ENCODE data around the gene TNKS1BP1. TPM values are rescaled to one million over a fixed set of nuclear protein-coding genes. Genes with fewer than 3 reads are reported as not detected.
A peak's percentile ranks its signal among the peaks of the same experiment; 100 is the strongest.

TNKS1BP1 gene
- total RNA-seq, 2 donors from 2014 or later = 3.0 to 3.2 TPM

- no peak overlapping the region for H3K27ac Mint-ChIP-seq
- no peaks in the 10 kb centered on the region for H3K36me3 Mint-ChIP-seq
- H3K4me1 Mint-ChIP-seq (ENCODE audit: low read depth in 2 of 2) = peaks cover 0 to 2% of the 10 kb centered on the region in 2 donors
- ATAC-seq (no peak), DNase-seq (ENCODE audit: low spot score) (peak; percentile 23)
- H3K27me3 Mint-ChIP-seq = peaks cover 9% of the 10 kb centered on the region in 2 donors
- no peak overlapping the region for H3K4me3 Mint-ChIP-seq
- no peaks in the 10 kb centered on the region for H3K9me3 Mint-ChIP-seq
Measured at GRCh38 chr11:57359896-57360690, 35.3 kb upstream of the TNKS1BP1 start.

- H3K27me3 Mint-ChIP-seq = peaks cover 9 to 14% of the 10 kb centered on the region in 2 donors
- peaks cover 4 to 7% of the 10 kb centered on the region in 2 donors for H3K4me1 Mint-ChIP-seq (ENCODE audit: low read depth in 2 of 2)
- DNase-seq (ENCODE audit: low spot score) (no peak), ATAC-seq (no peak)
- H3K36me3 Mint-ChIP-seq = no peaks in the 10 kb centered on the region
- no peak overlapping the region for H3K4me3 Mint-ChIP-seq
- no peak overlapping the region for H3K27ac Mint-ChIP-seq
- H3K9me3 Mint-ChIP-seq = no peaks in the 10 kb centered on the region
Measured at GRCh38 chr11:57359396-57359795, 34.6 kb upstream of the TNKS1BP1 start.

DNA sequence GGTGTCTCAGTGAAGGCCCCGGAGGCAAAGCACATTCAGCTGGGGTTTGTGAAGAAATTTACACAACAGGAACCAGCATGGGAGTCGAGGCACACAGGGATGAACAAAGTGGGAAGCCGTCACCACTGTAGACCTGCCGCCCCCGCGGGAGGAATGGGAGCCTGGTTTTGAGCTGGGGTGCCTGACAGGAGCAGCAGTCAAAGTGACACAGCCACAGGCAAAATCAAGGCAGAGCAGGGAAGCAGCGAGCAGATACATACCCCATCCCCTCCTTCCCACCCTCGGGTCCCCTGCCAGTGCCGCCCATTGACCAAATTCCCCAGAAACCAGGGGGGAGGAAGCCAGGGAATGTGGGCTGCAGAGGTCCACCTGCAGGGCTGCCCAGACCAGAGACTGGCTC lies 34.2 kb upstream of the TNKS1BP1 start:
- Mint-ChIP-seq H3K27ac (no peak overlapping the region), H3K36me3 (no peaks in the 10 kb centered on the region), H3K4me3 (no peak overlapping the region), H3K4me1 (ENCODE audit: low read depth in 2 of 2) (peaks cover 6 to 8% of the 10 kb centered on the region in 2 donors), H3K27me3 (peaks cover 7 to 17% of the 10 kb centered on the region in 2 donors), H3K9me3 (no peaks in the 10 kb centered on the region)
- DNase-seq (ENCODE audit: low spot score) (peak; percentile 51), ATAC-seq (no peak)

GRCh38 chr11:57358543-57358961 lies 33.8 kb upstream of the TNKS1BP1 start:
- Mint-ChIP-seq H3K4me3 (no peak overlapping the region), H3K27ac (no peak overlapping the region), H3K4me1 (ENCODE audit: low read depth in 2 of 2) (peaks cover 6 to 8% of the 10 kb centered on the region in 2 donors), H3K36me3 (no peaks in the 10 kb centered on the region), H3K9me3 (no peaks in the 10 kb centered on the region), H3K27me3 (peaks cover 6 to 17% of the 10 kb centered on the region in 2 donors)
- ATAC-seq = no peak
- DNase-seq (ENCODE audit: low spot score) = peak; percentile 23

GRCh38 chr11:57357856-57358255 lies 33.1 kb upstream of the TNKS1BP1 start:
- Mint-ChIP-seq H3K27me3 (peaks cover 9 to 17% of the 10 kb centered on the region in 2 donors), H3K27ac (no peak overlapping the region), H3K4me1 (ENCODE audit: low read depth in 2 of 2) (peaks cover 6 to 8% of the 10 kb centered on the region in 2 donors), H3K36me3 (no peaks in the 10 kb centered on the region), H3K9me3 (no peaks in the 10 kb centered on the region), H3K4me3 (no peak overlapping the region)
- no peak for ATAC-seq
- DNase-seq (ENCODE audit: low spot score) = peak; percentile 28

GRCh38 chr11:57357310-57357709 lies 32.6 kb upstream of the TNKS1BP1 start:
- no peaks in the 10 kb centered on the region for H3K9me3 Mint-ChIP-seq
- H3K27ac Mint-ChIP-seq = no peak overlapping the region

DNA sequence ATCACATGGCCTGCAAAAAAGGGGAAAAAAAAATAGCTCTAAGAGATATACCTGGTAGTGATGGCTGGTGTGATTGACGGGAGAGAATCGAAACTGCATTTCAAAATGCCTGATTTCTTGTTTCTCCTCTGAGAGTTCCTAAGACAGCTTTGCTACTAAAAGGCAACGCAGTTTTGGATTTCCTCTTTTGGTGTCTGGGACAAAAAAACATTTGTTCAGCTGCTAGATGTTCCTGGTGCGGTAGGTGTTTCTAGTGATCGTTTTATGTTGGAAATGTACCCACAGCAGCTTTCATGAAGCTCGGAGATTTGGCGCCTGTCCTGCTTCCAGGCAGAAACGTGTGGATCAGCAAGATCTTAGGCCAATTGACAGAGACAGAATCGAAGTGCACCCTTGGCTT lies 31.5 kb upstream of the TNKS1BP1 start:
- no peak overlapping the region for H3K4me3 Mint-ChIP-seq
- peaks cover 6 to 8% of the 10 kb centered on the region in 2 donors for H3K4me1 Mint-ChIP-seq (ENCODE audit: low read depth in 2 of 2)
- H3K9me3 Mint-ChIP-seq = no peaks in the 10 kb centered on the region
- DNase-seq (ENCODE audit: low spot score) (no peak), ATAC-seq (no peak)
- no peak overlapping the region for H3K27ac Mint-ChIP-seq
- H3K36me3 Mint-ChIP-seq = peaks cover 3% of the 10 kb centered on the region
- peaks cover 4 to 8% of the 10 kb centered on the region in 2 donors for H3K27me3 Mint-ChIP-seq

More at GRCh38 chr11:57357310-57357709, 32.6 kb upstream of the TNKS1BP1 start:
- ATAC-seq (no peak), DNase-seq (ENCODE audit: low spot score) (peak; percentile 37)
- H3K4me3 Mint-ChIP-seq = no peak overlapping the region
- H3K4me1 Mint-ChIP-seq (ENCODE audit: low read depth in 2 of 2) = peaks cover 6 to 8% of the 10 kb centered on the region in 2 donors
- H3K27me3 Mint-ChIP-seq = peaks cover 9 to 16% of the 10 kb centered on the region in 2 donors
- H3K36me3 Mint-ChIP-seq = no peaks in the 10 kb centered on the region

DNA sequence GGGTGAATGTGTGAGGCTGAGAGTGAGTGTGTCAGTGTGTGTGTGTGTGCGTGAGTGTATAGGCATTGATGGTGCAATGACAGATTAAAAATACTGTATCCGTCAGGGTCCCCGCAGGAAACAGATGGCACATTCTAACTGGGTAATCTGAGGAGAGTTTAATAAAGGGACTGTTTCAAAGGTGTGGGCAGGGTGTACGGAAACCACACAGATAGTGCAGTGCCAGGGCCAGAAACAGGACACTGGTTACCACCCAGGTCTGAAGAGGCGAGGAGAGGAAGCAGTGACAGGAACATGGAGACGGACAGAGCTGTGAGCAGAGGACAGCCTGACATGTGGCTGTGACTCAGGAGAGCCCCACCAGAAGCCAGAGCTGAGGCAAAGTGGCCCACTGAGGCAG lies 29.9 kb upstream of the TNKS1BP1 start:
- Mint-ChIP-seq H3K4me3 (no peak overlapping the region), H3K27me3 (peaks cover 3 to 8% of the 10 kb centered on the region in 2 donors), H3K36me3 (peaks cover 4% of the 10 kb centered on the region), H3K4me1 (ENCODE audit: low read depth in 2 of 2) (peaks cover 6 to 8% of the 10 kb centered on the region in 2 donors), H3K27ac (no peak overlapping the region), H3K9me3 (no peaks in the 10 kb centered on the region)
- DNase-seq (ENCODE audit: low spot score) (no peak), ATAC-seq (peak in 1 of 2 donors; percentile 52)

DNA sequence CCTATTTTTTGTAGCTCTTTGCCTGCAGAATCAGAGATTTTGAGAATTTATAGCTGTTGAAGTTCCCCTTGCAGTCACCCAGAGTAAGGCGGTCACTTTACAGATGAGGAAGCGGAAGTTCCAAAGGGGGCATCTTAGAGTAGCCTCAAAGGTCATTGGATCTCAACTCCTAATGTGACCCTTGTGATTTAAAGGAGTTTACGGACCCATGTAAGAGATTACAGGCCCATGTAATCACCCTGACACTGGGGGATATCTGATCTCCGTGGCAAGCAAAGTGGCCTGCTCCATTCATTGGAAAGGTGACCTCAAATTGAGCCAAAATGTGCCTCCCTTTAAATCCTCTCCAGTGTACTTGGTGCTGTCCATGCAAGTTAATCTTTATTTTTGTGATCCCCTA lies 29.1 kb upstream of the TNKS1BP1 start:
- ATAC-seq = no peak
- H3K27ac Mint-ChIP-seq = no peak overlapping the region
- no peak for DNase-seq (ENCODE audit: low spot score)
- peaks cover 6 to 8% of the 10 kb centered on the region in 2 donors for H3K4me1 Mint-ChIP-seq (ENCODE audit: low read depth in 2 of 2)
- peaks cover 3 to 8% of the 10 kb centered on the region in 2 donors for H3K27me3 Mint-ChIP-seq
- no peaks in the 10 kb centered on the region for H3K9me3 Mint-ChIP-seq
- no peak overlapping the region for H3K4me3 Mint-ChIP-seq
- peaks cover 4% of the 10 kb centered on the region for H3K36me3 Mint-ChIP-seq

DNA sequence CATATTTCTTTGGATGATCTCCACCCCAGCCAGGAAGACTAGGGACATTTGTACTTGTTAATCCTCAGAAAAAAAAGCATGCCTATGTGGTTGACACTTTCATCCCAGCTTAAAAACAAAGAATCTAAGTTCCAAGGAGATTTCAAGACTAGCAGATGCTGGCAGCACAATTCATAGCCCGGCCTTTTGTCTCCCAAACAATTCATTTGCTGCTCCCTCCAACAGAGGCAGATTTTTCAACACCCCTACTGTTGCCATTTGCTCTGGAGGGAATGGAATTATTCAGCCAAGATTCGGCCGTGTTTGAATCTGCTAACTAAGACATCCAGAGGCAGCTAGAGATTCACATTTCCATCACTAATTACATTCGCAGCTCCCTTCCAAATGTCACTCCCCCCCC lies 28.7 kb upstream of the TNKS1BP1 start:
- DNase-seq (ENCODE audit: low spot score) = no peak
- peaks cover 4% of the 10 kb centered on the region for H3K36me3 Mint-ChIP-seq
- no peak for ATAC-seq
- H3K4me3 Mint-ChIP-seq = no peak overlapping the region
- H3K27ac Mint-ChIP-seq = no peak overlapping the region
- H3K4me1 Mint-ChIP-seq (ENCODE audit: low read depth in 2 of 2) = peaks cover 6 to 8% of the 10 kb centered on the region in 2 donors
- no peaks in the 10 kb centered on the region for H3K9me3 Mint-ChIP-seq
- peaks cover 3 to 8% of the 10 kb centered on the region in 2 donors for H3K27me3 Mint-ChIP-seq

- H3K9me3 Mint-ChIP-seq = no peaks in the 10 kb centered on the region
- H3K36me3 Mint-ChIP-seq = peaks cover 4% of the 10 kb centered on the region
- H3K4me1 Mint-ChIP-seq (ENCODE audit: low read depth in 2 of 2) = peaks cover 6 to 8% of the 10 kb centered on the region in 2 donors
- H3K4me3 Mint-ChIP-seq = no peak overlapping the region
- no peak for ATAC-seq
- no peak for DNase-seq (ENCODE audit: low spot score)
- H3K27ac Mint-ChIP-seq = no peak overlapping the region
- peaks cover 3 to 8% of the 10 kb centered on the region in 2 donors for H3K27me3 Mint-ChIP-seq
Measured at GRCh38 chr11:57353036-57353435, 28.3 kb upstream of the TNKS1BP1 start.

DNA sequence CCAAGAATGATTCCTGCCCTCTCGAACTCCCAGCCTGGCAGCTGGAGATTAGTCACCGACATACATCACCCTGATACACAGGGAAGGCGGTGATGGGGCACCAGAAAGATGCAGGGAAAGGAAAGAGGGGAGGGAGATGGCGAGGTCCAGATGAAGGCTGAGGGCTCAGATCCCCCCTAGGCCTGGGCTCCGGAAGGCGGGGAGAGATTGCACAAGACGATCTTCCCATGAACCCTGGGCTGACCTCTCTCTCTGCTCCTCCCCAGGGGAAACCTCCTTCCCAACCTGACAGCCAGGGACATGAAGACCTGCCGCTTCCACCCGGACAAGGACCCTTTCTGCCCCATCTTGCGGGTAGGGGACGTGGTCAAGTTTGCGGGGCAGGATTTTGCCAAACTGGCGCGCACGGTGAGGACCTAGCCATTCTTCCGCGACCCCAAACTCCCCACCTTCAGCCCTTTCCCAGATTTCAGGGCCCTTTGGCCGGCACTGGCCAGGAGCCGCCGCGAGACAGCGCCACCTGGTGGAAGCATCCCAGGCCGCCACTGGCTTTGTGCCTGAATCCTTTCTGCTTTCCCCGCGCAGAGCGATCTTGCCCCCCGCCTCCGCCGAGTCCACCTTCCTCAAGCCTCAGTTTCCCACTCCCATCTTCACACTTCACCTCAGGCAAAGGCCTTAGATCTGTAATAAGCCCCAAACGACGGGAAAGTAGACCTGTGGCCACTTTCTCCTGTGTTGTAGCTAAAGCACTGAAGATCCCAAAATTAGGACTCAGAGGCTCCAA lies 24.9 kb upstream of the TNKS1BP1 start:
- ATAC-seq (peak; percentile 60 to 70), DNase-seq (ENCODE audit: low spot score) (peak; percentile 79)
- Mint-ChIP-seq H3K27ac (no peak overlapping the region), H3K36me3 (peaks cover 4% of the 10 kb centered on the region), H3K9me3 (no peaks in the 10 kb centered on the region), H3K27me3 (peaks cover 3 to 6% of the 10 kb centered on the region in 2 donors), H3K4me1 (ENCODE audit: low read depth in 2 of 2) (peaks cover 5 to 10% of the 10 kb centered on the region in 2 donors), H3K4me3 (no peak overlapping the region)

DNA sequence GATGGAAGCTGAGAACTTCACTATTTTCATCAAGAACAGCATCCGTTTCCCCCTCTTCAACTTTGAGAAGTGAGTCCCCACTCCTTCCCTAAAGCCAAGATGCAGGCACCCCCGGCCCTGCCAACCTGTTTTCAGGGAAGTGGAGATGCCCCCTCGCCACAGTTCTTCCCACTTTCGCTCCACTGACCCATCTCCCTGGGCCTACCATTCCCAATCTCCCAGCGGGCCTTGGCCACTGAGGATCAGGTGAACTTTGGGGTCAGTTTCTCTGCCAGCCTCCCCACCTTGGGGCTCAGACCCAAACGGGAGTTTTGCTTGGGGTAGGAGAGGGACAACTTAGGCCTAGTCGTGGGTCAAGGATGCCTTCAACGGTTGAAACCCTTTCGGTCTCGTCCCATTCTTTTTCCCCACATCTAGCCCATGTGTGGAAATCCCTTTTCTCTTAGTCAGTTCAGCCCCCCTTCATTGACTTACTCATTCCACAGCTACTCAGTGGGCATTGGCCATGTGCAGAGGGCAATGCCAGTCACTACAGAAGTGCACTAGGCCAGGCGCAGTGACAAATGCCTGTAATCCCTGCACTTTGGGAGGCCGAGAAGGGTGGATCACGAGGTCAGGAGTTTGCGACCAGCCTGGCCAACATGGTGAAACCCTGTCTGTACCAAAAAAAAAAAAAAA lies 24.0 kb upstream of the TNKS1BP1 start:
- Mint-ChIP-seq H3K4me3 (no peak overlapping the region), H3K27ac (no peak overlapping the region), H3K27me3 (peaks cover 0 to 3% of the 10 kb centered on the region in 2 donors), H3K4me1 (ENCODE audit: low read depth in 2 of 2) (peaks cover 0 to 7% of the 10 kb centered on the region in 2 donors), H3K9me3 (no peaks in the 10 kb centered on the region), H3K36me3 (peaks cover 4% of the 10 kb centered on the region)
- DNase-seq (ENCODE audit: low spot score) (no peak), ATAC-seq (no peak)
